ENCODE measurements around the gene PGP. TPM values are rescaled to one million over a fixed set of nuclear protein-coding genes. Genes with fewer than 3 reads are reported as not detected.

The PGP gene
- polyA plus RNA-seq, 1 donor from 2014 or later = 6.4 TPM

GRCh38 chr16:2190659-2191445, 23.8 kb downstream of the PGP start:
- Mint-ChIP-seq H3K27ac (no peak overlapping the region), H3K36me3 (peaks cover 1% of the 10 kb centered on the region), H3K4me3 (no peak overlapping the region), H3K27me3 (peaks cover 18% of the 10 kb centered on the region), H3K9me3 (no peaks in the 10 kb centered on the region), H3K4me1 (peaks cover 0 to 3% (median 3%) of the 10 kb centered on the region in 3 donors)

- peaks cover 1% of the 10 kb centered on the region for H3K36me3 Mint-ChIP-seq
- H3K9me3 Mint-ChIP-seq = no peaks in the 10 kb centered on the region
- H3K27ac Mint-ChIP-seq = no peak overlapping the region
- H3K4me1 Mint-ChIP-seq = peaks cover 0 to 3% (median 3%) of the 10 kb centered on the region in 3 donors
- H3K4me3 Mint-ChIP-seq = no peak overlapping the region
- H3K27me3 Mint-ChIP-seq = peaks cover 15% of the 10 kb centered on the region
These were observed 24.5 kb downstream of the PGP start for GRCh38 chr16:2190002-2190658.

DNA sequence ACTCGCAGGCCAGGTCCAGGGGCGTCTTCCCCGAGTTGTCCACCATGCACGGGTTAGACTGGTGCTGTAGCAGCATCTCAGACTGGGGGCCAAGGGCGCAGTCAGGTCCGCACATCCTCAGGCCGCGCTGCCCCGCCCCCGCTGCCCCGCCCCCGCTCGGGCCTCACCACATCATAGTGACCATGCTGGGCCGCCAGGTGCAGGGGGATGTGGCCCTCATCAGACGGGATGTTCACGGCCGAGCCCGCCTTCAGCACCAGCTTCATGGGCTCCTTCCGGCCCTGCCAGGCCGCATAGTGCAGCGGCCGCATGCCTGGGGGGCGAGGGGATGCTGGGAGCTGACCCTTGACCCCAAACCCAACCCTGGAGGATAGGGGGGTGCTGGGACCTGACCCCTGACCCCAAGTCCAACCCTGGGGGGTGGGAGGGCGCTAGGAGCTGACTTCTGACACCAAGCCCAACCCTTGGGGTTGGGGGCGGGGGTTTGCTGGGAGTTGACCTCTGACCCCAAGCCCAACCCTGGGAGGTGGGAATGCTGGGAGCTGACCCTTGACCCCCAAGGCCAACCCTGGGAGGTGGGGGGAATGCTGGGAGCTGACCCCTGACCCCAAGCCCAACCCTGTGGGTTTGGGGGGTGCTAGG, 25.3 kb downstream of the PGP start:
- Mint-ChIP-seq H3K9me3 (no peaks in the 10 kb centered on the region), H3K27me3 (peaks cover 8% of the 10 kb centered on the region), H3K4me3 (no peak overlapping the region), H3K27ac (no peak overlapping the region), H3K36me3 (peaks cover 1% of the 10 kb centered on the region), H3K4me1 (peaks cover 0 to 2% (median 0%) of the 10 kb centered on the region in 3 donors)

DNA sequence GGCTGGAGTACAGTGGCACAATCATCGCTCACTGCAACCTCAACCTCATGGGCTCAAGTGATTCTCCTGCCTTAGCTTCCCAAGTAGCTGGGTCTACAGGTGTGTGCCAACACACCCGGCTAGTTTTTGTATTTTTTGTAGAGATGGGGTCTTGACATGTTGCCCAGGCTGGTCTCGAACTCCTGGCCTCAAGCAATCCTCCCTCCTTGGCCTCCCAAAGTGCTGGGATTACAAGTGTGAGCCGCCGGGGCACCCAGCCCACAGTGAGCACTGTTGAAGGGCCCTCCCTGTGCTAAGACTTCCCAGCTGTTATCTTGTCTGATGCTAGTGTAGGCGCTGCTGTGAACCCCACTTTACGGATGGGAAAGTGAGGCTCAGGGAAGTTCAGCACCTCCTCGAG, 26.2 kb downstream of the PGP start:
- Mint-ChIP-seq H3K9me3 (no peaks in the 10 kb centered on the region), H3K36me3 (peaks cover 1% of the 10 kb centered on the region), H3K4me3 (no peak overlapping the region), H3K27ac (no peak overlapping the region), H3K27me3 (peaks cover 6% of the 10 kb centered on the region), H3K4me1 (peaks cover 0 to 4% (median 2%) of the 10 kb centered on the region in 3 donors)

DNA sequence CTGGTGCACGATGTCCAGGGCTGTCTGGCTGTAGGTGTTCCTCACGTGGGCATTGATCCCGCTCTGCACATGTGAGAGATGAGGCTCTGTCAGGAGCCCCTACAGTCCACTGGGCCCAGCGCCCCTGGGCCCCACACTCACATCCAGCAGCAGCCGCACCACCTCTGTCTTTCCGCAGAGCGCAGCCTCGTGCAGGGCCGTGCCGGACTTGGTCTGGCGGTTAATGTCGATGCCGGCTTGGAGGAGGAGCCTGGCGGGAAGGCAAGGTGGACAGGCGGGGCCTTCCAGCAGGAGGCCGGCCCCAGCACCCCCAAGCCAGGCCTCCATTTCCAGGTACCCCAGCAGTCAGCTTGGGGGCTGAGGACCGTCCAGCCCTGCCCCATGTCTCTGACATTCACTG, 27.4 kb downstream of the PGP start:
- Mint-ChIP-seq H3K36me3 (no peaks in the 10 kb centered on the region), H3K9me3 (no peaks in the 10 kb centered on the region), H3K27ac (no peak overlapping the region), H3K27me3 (peaks cover 3% of the 10 kb centered on the region), H3K4me3 (no peak overlapping the region), H3K4me1 (peaks cover 0 to 4% (median 2%) of the 10 kb centered on the region in 3 donors)

GRCh38 chr16:2186505-2186904, 28.1 kb downstream of the PGP start:
- Mint-ChIP-seq H3K4me3 (no peak overlapping the region), H3K36me3 (no peaks in the 10 kb centered on the region), H3K27me3 (peaks cover 3% of the 10 kb centered on the region), H3K4me1 (peaks cover 0 to 4% (median 2%) of the 10 kb centered on the region in 3 donors), H3K27ac (no peak overlapping the region), H3K9me3 (no peaks in the 10 kb centered on the region)

GRCh38 chr16:2186064-2186463, 28.6 kb downstream of the PGP start:
- H3K27ac Mint-ChIP-seq = peak overlapping the region in 1 of 3 donors; percentile 23
- peaks cover 0 to 4% (median 2%) of the 10 kb centered on the region in 3 donors for H3K4me1 Mint-ChIP-seq
- no peaks in the 10 kb centered on the region for H3K9me3 Mint-ChIP-seq
- no peaks in the 10 kb centered on the region for H3K36me3 Mint-ChIP-seq
- H3K27me3 Mint-ChIP-seq = peaks cover 3% of the 10 kb centered on the region
- peak overlapping the region in 1 of 4 donors; percentile 57 for H3K4me3 Mint-ChIP-seq

- Mint-ChIP-seq H3K4me1 (peaks cover 0 to 4% (median 2%) of the 10 kb centered on the region in 3 donors), H3K27ac (no peak overlapping the region), H3K4me3 (no peak overlapping the region), H3K27me3 (no peaks in the 10 kb centered on the region), H3K9me3 (no peaks in the 10 kb centered on the region), H3K36me3 (no peaks in the 10 kb centered on the region)
These were observed 29.7 kb downstream of the PGP start for GRCh38 chr16:2184962-2185361.

- Mint-ChIP-seq H3K4me3 (no peak overlapping the region), H3K27ac (no peak overlapping the region), H3K36me3 (no peaks in the 10 kb centered on the region), H3K27me3 (no peaks in the 10 kb centered on the region), H3K4me1 (peaks cover 0 to 4% (median 2%) of the 10 kb centered on the region in 3 donors), H3K9me3 (no peaks in the 10 kb centered on the region)
These were observed 30.3 kb downstream of the PGP start for GRCh38 chr16:2184346-2184745.

GRCh38 chr16:2183671-2184070, 31.0 kb downstream of the PGP start:
- Mint-ChIP-seq H3K27me3 (no peaks in the 10 kb centered on the region), H3K4me1 (peaks cover 0 to 4% (median 2%) of the 10 kb centered on the region in 3 donors)

GRCh38 chr16:2181952-2182351, 32.7 kb downstream of the PGP start:
- Mint-ChIP-seq H3K4me3 (peak overlapping the region in 1 of 4 donors; percentile 39), H3K4me1 (peaks cover 0 to 4% (median 2%) of the 10 kb centered on the region in 3 donors), H3K27ac (peak overlapping the region in 1 of 3 donors; percentile 39), H3K27me3 (no peaks in the 10 kb centered on the region), H3K9me3 (no peaks in the 10 kb centered on the region), H3K36me3 (no peaks in the 10 kb centered on the region)

More at GRCh38 chr16:2183671-2184070, 31.0 kb downstream of the PGP start:
- H3K4me3 Mint-ChIP-seq = peak overlapping the region in 1 of 4 donors; percentile 54
- H3K9me3 Mint-ChIP-seq = no peaks in the 10 kb centered on the region
- no peaks in the 10 kb centered on the region for H3K36me3 Mint-ChIP-seq
- peak overlapping the region in 1 of 3 donors; percentile 59 for H3K27ac Mint-ChIP-seq

DNA sequence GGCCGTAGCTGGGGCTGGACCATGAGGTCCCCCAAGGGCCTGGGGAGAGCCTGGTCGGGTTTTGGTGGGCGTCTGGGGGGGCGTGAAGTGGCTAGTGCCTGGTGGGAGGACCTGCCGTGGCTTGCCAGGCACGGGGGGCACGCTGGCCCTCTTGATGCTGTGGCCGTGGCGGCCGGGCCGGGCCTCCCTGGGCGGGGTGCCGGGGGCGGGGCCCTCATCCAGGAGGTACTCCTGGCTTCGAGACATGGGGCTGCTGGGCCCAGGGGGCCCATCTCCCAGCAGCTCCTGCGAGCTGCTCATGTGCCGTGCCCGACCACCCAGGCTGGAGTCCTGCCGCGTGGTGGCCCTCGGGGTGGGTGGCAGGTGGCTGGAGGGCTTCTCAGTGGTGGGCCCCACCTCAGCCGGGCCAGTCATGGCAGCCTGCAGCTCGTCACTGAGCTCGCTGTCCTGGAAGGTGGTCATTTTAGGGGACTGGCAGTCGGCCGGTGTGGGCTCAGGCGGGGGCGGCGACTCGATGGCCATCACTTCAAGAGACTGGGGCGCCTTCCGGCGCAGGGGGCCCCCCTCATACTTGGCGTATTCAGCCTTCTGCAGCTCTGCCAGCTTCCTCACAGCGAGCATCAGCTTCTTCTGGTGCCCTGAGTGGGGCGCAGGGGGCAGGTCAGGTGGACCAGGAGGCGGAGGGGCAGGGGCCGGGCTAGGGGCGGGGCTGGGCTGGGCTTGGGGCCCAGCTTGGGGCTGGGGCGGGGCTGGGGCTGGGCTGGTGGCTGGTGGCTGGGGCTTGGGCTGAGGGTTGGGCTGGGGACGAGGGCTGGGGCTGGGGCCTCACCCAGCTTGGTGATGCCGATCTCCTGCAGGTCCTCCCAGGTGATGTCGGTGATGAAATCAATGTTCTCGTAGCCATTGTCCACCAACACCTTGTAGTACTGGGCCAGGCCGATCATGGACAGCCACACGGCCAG, 33.4 kb downstream of the PGP start:
- Mint-ChIP-seq H3K27me3 (no peaks in the 10 kb centered on the region), H3K36me3 (no peaks in the 10 kb centered on the region), H3K27ac (peak overlapping the region in 1 of 3 donors; percentile 39), H3K9me3 (no peaks in the 10 kb centered on the region), H3K4me3 (peak overlapping the region in 1 of 4 donors; percentile 39), H3K4me1 (peaks cover 0 to 4% (median 2%) of the 10 kb centered on the region in 3 donors)

- Mint-ChIP-seq H3K27ac (no peak overlapping the region), H3K4me1 (peaks cover 0 to 4% (median 2%) of the 10 kb centered on the region in 3 donors), H3K9me3 (no peaks in the 10 kb centered on the region), H3K36me3 (peaks cover 1% of the 10 kb centered on the region), H3K4me3 (no peak overlapping the region), H3K27me3 (no peaks in the 10 kb centered on the region)
These were observed 34.2 kb downstream of the PGP start for GRCh38 chr16:2180461-2180860.

DNA sequence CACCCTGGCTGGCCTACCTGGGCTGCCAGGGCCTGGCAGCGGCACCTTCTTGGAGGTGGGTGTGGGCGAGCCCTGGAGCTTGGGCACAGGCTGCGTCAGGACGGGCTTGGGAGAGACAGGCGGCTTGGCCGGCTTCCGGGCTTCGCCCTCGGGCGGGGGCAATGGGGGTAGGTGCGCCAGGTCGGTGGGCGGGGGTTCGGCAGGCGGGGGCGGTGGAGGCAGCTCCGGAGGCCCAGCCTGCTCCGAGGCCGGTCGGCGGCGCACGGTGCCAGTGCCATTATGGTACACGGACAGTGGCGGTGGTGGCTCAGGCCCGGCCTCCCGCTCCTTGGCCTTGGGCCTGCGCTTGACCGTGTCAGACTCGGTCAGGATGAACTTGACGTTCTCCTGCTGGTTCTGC, 35.1 kb downstream of the PGP start:
- Mint-ChIP-seq H3K27ac (no peak overlapping the region), H3K36me3 (peaks cover 1% of the 10 kb centered on the region), H3K9me3 (no peaks in the 10 kb centered on the region), H3K27me3 (no peaks in the 10 kb centered on the region), H3K4me3 (no peak overlapping the region), H3K4me1 (peaks cover 0 to 4% (median 2%) of the 10 kb centered on the region in 3 donors)

Measured in IgD-negative memory B cell (primary cell).